RWPE1 (cell line): ENCODE data around the gene ITGAE.

ENCODE experiments used
- CTCF ChIA-PET: fragments of 350-600 bp; sonication (Branson Sonifier 250); formaldehyde crosslinking; extraction: SDS; loops from one replicate; lab custom pipeline; 2021; lab: Yijun Ruan, JAX
- POLR2A ChIA-PET: fragments of 400-600 bp; formaldehyde crosslinking; extraction: SDS; loops from one replicate; lab custom pipeline; 2020; ENCODE audit warnings: antibody characterized with exemption; ENCODE audit not compliant: low non-redundant PET; lab: Yijun Ruan, JAX
- DNase-seq: peaks from one replicate; pipeline ENCODE4 v3.0.0; 2012; ENCODE audit warnings: low spot score
- H3K27ac ChIP-seq: fragments of 450-650 bp; 2 replicates; pipeline ENCODE4 v1.5.1; 2017
- CTCF ChIP-seq: fragments of 450-650 bp; conservative IDR thresholded peaks from 2 replicates; pipeline ENCODE4 v1.5.1; 2017; ENCODE audit warnings: low read depth, mild to moderate bottlenecking

The ITGAE gene

GRCh38 chr17:3691617-3692067 is 109.3 kb downstream of the ITGAE start:
- no peak for TF ChIP-seq CTCF
- no peak for DNase-seq
- H3K27ac ChIP-seq: no peak overlapping the region
- POLR2A ChIA-PET: no interaction called here
- CTCF ChIA-PET: no interaction called here

- H3K27ac ChIP-seq: no peak overlapping the region
- DNase-seq: no peak
- CTCF ChIA-PET: no interaction called here
- POLR2A ChIA-PET: no interaction called here
- TF ChIP-seq CTCF: no peak
These were observed 110.8 kb downstream of the ITGAE start for GRCh38 chr17:3690094-3690715.

GRCh38 chr17:3689262-3690093 is 111.5 kb downstream of the ITGAE start:
- no peak for TF ChIP-seq CTCF
- ChIA-PET POLR2A (no interaction called here), CTCF (no interaction called here)
- no peak for DNase-seq
- no peak overlapping the region for H3K27ac ChIP-seq

GRCh38 chr17:3688852-3689261 is 112.1 kb downstream of the ITGAE start:
- ChIA-PET POLR2A (no interaction called here), CTCF (no interaction called here)
- no peak for TF ChIP-seq CTCF
- no peak for DNase-seq
- no peak overlapping the region for H3K27ac ChIP-seq

- ChIA-PET CTCF (no interaction called here), POLR2A (no interaction called here)
- no peak for DNase-seq
- no peak overlapping the region for H3K27ac ChIP-seq
- no peak for TF ChIP-seq CTCF
These were observed 112.9 kb downstream of the ITGAE start for GRCh38 chr17:3688027-3688553.

- CTCF ChIA-PET: no interaction called here
- POLR2A ChIA-PET: no interaction called here
- TF ChIP-seq CTCF: no peak
- no peak overlapping the region for H3K27ac ChIP-seq
- no peak for DNase-seq
These were observed 115.8 kb downstream of the ITGAE start for GRCh38 chr17:3685174-3685573.
